Glomerular endothelial cell (primary cell): ENCODE data around the gene GABBR2. TPM values are rescaled to one million over a fixed set of nuclear protein-coding genes. Genes with fewer than 3 reads are reported as not detected.

Source experiments
- DNase-seq: peaks from one replicate; pipeline ENCODE4 v3.0.0-alpha.2; 2011; ENCODE audit warnings: low read depth, low spot score; ENCODE audit errors: extremely low read depth
- total RNA-seq: library from RNA; depleted of rRNA; stranded (reverse); fragments of >200 nt; gene quantifications from 2 replicates; pipeline ENCODE4 v1.2.3, GENCODE V29; 2015

Gene GABBR2
- total RNA-seq, 1 donor from 2014 or later: 3.3 TPM

DNA sequence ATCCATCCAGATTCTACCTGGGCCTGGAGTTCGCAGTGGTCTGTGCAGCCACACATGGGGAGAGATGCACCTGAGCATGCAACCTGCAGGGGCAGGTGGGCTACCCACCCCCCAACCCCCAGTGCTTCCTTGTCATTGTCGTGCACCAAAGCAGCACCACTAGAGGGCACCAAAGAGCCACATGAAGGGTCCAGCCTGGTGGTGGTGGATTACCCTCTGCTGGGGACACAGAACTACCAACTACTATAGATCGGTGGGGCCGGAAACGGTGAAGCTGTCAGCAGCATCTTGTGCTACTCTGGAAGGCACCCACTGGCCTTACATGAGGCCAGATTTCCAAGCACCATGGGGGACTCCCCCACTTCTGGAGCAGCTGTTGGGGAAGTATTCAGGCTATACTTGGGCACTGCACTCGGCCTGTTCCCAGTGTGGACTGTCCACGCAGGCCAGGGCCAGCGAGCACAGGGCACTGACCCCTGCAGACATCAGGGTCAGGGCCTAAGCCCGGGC, 393.1 kb downstream of the GABBR2 start:
- DNase-seq: no peak

DNA sequence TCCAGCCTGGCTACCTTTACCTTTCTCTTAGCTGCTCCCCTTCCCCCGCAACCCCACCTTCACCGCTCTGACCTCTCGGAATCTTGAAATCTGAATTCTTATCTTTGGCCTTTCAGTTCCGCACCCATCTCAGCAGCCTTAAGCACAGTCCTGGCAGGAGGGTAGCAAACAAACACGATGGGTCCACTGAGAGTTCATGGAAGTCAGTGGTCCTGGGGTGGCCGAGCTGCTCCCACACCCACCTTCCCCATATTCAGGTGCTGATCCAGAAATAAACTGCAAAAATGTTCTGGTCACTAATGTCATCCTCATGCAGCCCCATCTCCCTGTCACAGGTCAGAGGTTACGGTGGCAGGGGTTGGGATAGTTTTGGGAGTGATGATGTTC, 393.7 kb downstream of the GABBR2 start:
- DNase-seq: no peak

DNA sequence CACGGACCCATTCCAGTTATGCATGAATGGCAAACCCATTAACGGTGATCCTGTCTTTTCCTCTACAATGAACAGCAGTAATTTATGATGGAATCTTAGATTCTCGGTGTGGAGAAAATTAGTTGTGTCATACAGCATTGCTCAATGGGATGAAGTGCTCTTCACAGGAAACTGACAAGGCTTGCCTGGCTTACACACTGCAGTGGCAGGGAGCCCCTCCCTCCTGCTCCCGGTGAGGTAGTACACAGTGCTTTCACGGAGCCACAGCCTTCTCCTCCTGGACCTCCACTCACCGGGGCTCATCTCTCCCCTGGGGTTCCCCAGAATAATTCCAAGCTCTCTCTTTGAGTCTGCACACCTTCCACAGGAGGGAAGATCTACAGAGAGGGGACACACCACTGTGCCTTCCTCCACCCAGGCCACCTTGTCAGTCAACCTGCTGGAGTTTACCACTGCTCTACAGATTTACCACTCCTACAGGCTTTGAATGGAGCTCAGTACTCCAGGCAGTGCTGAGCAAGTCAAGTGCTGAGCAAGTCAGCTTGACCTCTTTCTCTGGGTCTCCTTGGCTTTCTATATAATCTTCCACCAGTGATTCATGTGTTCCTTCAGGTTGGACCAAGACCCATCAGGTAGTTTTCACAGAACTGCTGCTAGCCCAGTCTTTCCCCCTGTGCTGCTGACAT, 394.2 kb downstream of the GABBR2 start:
- no peak for DNase-seq

DNA sequence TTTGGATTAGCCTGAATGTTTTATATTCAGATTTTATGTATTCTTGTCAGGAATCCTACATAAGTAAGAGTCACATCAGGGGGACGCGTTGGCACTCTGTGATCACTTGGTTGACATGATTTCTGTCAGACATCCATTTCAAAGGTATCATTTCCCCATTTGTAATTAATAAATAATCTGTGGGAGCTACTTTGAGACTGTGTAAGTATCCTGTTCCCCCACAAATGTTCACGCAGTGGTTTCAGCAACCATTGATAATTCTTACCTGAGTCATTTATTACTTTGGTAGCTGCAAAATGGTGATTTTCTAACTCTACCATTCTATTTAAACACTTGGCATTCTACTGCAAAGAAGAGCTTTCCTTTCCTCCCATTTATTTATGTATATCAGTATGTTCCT, 396.4 kb downstream of the GABBR2 start:
- no peak for DNase-seq

DNA sequence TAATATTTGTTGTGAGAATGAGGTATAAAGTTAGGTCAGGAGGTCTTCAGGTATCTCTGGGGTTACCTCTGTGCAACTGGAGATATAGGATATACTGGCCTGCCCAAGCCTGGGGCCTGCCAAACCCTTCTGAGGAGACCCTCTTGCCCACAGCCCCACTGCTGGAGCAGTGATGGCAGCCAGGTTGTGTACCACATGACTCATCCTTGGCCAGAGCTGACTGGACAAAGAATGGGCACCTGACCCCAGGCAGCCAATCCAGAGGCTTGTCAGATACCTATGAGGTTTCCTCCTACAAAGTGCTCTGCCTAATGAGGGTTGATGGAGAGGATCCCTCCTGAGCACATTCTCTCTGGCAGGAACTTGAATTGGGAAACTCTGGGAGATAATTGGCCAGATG, 397.2 kb downstream of the GABBR2 start:
- DNase-seq: no peak

DNA sequence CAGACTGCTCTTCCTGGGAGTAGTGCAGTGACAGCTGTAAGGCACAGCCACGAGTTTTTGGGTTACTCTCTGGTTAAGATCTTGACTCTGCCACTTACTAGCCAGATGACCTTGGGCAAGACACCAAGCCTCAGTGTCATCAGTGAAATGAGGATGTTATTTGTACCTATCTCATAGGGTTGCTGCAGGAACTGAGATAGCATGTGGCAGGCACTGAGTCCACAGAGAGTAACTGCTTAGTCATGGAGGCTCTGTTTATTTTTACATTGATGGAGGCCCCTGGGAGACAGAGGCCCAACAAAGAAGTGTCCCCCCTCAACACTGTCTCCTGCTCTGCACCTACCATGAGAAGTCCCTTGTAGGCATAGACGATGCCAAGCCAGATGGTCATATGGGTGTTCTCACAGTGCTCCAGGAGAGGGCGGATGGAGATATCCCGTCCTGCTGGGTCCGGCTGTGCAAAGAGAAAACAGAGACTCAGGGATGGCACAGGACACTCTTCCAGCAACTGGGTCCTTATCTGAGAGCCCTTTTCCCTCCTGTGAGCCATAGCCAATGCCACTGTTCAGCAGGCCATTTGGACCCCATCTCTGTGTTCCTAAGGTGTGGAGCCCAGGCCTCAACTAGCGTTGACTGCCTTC, 397.9 kb downstream of the GABBR2 start:
- DNase-seq: no peak

DNA sequence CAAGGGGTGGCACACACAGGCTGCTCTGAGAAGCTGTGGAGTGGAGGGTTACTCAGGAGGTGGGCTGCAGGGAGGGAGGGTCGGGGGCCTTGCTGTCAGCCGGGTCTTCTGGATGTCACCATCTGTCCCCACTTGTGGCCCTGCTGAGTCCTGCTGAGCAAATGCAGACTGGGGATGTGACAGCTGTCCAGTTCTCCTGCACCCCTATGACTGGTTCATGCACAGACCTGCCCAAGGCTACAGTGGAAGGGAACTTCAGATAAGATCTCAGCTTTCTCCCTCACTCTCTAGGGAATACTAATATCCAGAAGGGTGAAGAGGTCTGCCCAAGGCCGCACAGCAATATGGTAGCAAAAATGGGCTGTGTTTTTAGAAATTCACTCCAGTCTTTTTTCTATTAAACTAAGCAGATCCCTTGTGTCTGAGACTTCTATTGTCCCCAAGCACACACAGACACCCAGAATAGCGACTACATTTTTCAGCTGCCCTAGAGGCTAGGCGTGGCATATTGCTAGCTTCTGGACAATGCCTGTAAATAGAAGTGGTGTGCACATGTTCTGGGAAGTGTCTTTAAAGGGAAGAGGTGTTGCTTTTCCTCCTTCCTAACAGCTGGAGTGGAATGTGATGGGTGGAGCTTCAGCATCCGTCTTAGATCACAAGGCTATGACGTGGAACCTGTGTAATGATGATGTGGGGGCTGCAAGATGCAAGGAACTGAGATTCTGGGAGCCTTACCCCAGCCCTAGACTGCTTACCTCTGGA, 402.2 kb downstream of the GABBR2 start:
- no peak for DNase-seq

DNA sequence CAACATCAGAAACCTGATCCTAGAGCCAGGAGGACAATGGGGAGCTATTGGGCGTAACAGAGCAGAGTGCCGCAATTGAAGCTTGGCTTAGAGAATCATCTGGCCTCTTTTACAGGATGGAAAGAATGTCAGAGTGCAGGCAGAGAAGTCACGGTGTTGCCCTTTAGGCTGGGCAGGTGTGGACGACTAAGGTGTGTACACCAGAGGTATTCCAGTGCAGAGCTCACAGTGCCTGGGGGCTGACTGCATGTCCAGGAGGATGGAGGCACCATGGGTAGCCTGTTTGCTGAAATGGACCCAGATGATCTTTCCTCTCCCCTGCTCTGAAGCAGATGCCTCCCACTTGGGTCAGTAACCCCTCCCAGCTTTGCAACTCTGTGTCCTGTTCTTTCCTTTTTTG, 404.4 kb downstream of the GABBR2 start:
- DNase-seq: no peak

DNA sequence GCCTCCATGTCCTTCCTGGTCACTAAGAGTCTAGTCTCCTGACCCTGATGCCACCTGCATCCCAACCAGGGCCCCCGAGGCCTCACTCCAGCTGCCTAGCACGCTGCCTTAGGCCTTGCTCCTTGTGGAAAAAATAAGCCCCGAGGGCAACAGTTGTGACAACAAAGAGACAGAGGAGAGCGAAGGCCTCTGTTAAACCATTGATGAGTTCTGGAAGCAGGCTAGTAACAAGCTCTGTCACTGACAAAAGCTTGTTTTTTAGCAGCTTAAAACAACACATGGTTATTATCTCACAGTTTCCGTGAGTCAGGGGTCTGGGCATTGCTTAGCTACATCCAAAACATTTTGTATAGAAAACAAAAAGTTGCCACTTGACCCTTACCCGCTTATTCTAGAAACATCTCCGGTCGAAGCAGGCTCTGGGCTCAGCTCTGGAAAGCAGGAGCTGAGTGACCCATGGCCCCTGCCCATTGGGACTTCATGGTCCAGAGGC, 405.1 kb downstream of the GABBR2 start:
- DNase-seq: no peak

DNA sequence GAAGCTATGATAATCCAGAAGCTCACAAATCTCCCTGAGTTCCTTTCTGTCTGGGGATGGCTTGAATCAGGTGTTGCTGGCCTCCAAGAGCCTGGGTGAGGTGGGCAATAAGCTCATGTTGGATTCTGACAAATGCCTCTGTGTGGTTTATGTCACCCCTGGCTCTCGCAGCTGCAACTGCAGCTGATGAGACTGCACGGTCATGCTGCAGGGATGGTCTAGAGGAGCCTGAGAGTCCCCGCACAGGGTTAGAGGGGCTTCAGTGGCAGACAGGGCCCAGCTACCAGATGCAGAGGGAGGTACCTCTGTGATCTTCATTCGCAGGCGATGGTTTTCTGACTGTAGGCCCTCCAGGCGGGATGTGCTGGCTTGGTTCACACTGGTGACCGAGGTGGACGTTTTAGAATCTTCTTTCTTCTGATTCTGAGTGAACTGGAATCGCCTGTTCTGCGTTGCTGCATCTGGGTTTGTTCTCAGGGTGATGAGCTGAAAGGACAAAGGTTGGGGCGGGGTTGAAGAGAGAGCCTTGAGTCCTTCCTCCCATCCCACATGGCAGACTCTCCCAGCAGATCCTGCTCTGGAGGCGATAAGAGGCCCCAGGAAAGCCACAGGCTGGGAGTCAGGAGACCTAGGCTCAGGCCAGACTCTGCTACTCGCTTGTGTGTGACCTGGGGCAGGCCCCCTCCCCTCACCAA, 405.6 kb downstream of the GABBR2 start:
- DNase-seq: no peak

DNA sequence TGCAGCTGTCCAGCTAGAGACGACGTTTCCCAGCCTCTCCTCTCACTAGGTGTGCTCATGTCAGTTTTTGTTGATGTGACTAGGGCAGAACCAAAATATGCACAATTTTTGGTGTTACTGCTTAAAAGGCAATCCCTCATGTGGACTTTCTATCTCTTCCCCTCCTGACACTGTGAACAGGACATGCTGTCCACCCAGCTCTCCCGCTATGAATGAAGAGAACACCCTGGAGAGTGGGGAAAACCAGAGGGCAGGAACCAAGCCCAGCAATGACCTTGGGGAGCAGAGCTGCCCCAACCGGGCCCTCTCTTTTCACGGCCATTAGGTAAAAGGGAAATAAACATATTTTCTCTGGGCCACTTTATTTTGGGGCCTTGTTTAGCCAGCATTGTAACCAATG, 406.6 kb downstream of the GABBR2 start:
- DNase-seq: no peak

DNA sequence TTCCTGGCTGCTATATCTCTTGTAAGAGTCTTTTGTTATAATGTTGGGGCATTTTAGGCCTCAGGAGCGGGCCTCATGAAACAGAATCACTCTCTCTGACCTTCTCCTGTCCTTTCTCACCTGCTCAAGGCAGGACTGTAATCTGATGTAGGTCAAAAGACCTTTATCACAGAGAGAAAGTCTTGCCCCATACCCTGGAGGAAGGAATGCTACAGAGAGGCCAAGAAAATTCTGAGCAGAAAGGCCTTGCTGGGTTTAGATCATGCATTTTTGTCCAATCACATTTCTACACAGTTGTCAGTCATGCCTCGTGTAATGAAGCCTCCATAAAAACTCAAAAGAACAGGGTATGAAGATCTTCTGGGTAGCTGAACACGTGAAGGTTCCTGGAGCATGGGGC, 408.1 kb downstream of the GABBR2 start:
- no peak for DNase-seq

DNA sequence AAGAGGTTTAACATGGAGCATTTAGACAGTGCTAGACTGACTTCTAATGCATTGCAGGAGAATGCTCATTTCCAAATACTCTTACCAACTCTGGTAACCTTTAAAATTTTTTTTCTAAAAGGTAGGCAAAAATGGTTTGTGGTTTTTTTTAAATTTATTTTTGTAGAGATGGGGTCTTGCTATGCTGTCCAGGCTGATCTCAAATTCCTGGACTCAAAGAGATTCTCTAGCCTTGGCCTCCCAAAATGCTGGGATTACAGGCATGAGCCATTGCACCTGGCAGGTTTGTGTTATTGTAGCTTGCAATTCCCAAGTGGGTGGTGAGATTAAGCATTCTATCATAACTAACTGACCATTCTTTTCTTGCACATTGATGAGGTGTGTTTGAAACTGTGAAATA, 410.3 kb downstream of the GABBR2 start:
- no peak for DNase-seq

DNA sequence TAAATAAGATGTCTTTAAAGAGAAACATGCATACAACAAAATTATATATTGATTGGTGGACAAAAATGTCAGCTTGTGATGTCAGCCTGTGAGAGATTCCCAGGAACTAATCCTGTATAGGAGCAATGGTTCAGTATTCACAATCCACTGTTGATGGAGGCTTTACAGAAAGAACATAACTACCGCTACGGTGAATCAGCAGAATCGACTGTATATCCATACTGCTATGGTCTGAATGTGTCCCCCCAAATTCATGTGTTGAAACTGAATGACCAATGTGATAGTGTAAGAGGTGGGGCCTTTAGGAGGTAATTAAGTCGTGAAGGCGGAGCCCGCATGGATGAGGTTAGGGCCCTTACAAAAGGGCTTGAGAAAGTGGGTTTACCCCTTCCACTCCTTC, 412.9 kb downstream of the GABBR2 start:
- no peak for DNase-seq

DNA sequence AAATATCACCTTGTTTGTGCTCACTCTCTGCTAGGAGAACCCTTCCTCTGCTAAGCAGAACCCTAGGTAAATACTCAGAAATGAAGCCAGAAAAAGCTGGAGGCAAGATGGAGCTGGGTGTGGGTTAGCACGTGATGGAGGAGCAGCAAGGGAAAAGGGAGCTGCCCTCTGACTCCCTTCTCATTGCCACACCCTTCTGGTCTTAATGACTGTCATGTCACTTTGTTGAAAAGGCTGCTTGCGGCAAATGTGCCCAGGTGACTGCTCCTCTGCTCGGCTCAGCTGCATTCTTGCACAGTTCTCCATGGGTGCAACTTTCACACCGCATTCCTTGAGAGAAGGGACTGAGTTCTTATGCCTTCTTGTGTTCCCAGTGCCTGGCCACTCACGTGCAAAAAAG, 416.9 kb downstream of the GABBR2 start:
- DNase-seq: no peak

DNA sequence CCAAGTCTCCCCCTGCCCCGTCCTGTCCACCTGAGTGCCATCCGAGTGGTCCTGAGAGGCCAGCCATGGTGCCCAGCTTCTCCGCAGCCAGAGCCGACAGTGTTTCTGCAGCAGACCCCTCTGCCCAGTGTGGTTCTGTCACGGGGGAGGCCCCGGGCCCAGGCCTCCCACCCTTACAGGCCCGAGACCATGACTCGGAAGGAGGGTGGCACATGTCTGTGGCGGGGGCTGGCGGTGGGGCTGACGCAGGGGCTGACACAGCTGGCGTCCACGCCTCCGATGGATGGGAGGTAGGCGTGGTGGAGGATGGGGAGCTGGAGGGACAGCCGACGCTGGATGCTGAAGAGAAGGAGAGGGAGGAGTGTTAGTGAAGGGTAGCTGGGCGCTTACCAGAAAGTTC, 418.3 kb downstream of the GABBR2 start:
- DNase-seq: no peak

DNA sequence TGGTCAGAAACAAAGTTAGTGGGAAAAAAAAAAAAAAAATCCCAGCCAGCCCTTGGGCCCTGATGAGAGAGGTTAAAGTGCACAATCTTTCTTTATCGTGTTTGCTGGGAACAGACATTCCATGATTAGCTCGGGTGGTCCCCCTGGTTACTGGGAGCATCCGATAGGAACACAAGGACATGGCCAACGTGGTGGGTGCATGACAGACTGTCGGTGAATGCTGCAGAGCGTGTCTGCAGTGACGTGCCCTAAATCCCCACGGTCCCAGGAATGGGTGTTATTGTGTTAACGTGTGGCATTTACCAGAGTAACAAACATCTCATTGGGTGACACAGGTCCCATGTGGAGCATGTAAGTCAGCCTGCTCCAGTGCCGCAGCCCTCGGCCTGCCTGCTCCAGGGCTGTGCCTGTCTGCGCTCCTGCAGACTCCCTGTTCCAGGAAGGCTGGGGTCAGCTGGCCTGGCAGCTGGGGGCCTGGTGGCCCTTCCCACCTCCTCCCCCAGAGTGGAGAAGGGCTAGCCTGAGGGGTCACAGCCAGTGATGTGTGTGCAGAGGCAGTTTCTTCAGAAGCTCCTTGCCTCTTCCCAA, 419.0 kb downstream of the GABBR2 start:
- no peak for DNase-seq

DNA sequence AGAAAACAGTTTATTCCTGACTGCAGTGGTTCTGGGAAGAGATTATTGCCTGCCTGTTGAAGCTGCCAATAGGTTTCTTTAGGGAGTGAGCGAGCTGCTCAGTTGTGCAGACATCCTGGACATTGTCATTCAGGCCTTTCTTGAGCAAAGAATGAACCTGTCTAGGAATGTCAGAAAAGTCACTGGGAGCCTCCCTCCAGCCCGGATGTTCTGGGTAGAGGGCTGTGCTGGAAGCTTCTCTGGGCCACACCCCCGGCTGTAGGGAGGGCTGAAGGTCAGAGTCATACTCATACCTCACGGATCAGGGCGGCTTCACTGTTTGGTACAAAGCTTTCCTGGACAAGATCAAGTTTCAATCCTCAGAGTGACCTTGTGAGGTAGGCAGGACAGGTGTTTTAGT, 419.9 kb downstream of the GABBR2 start:
- DNase-seq: no peak

DNA sequence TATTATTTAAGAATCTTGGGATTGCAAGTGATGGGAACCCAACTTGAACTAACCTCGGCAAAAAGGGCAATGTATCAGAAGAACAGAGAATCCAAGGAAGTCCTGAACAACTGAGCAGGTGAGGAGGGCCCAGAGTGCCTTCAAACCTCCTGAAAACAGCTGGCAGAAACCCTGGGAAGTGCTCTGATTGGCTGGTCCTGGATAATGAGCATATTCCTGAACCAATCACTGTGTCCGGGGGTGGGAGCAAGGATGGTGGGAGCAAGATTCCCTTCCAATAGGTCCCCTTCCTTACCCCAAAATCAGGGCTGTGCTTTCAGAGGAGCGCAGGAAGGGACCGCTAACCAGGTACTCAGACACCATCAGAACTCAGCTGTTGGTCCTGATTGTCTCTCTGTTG, 421.4 kb downstream of the GABBR2 start:
- no peak for DNase-seq

DNA sequence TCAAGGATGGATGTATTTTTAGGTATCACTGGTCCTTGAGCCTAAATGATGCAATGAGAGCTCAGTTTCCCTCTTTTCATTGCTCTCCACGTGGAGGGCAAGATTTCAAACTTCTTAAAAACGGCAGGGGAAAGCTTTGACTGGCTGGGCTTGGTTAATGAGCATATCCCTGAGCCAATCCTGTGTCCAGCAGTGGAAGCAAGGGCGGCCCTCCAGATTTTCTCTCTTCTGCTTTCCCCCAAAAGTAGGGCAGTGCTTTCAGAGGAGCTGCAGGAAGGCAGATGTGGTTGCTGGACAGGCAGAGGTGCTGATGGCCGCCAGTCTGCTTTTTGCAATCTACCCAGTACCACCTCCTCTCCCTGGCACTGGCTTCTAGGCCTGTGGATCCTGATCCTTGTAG, 423.3 kb downstream of the GABBR2 start:
- no peak for DNase-seq

DNA sequence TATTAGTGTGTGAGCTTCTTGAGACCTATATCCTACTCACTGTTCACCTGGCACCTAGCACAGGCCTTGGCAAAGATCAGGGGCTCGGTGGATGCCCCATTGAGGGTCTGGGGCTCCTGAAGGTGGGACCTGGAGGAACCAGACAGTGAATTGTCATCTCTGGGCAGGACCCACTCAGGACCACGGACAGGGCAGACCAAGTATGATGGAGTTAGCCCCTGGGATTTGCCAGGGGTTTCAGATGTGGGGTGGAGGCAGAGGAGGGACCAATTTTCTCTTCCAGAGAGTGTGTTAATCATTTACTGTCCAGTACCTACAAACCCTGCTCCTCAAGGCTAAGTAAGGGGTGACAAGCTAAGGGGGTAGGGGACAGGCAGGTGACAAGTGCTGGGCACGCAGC, 424.0 kb downstream of the GABBR2 start:
- DNase-seq: no peak
